Glutamatergic neuron (in vitro differentiated cells): ENCODE results near the gene ARHGAP21. TPM values are rescaled to one million over a fixed set of nuclear protein-coding genes. Genes with fewer than 3 reads are reported as not detected.

Experiments
- DNase-seq: peaks from one replicate; pipeline ENCODE4 v3.0.0; 2022
- H3K27ac Mint-ChIP-seq: one replicate; pipeline ENCODE4 v1.8.0; 2020; ENCODE audit warnings: mild to moderate bottlenecking, mixed read lengths, inconsistent platforms; ENCODE audit not compliant: unreplicated experiment
- H3K27me3 Mint-ChIP-seq: one replicate; pipeline ENCODE4 v1.8.0; 2020; ENCODE audit warnings: mild to moderate bottlenecking, moderate library complexity, mixed read lengths, inconsistent platforms; ENCODE audit not compliant: unreplicated experiment
- H3K36me3 Mint-ChIP-seq: one replicate; pipeline ENCODE4 v1.8.0; 2020; ENCODE audit warnings: mild to moderate bottlenecking, mixed read lengths, inconsistent platforms; ENCODE audit not compliant: unreplicated experiment
- H3K4me1 Mint-ChIP-seq: one replicate; pipeline ENCODE4 v1.8.0; 2020; ENCODE audit warnings: mild to moderate bottlenecking, low read depth, mixed read lengths, inconsistent platforms; ENCODE audit not compliant: unreplicated experiment
- H3K4me3 Mint-ChIP-seq: one replicate; pipeline ENCODE4 v1.8.0; 2020; ENCODE audit warnings: mild to moderate bottlenecking, mixed read lengths, inconsistent platforms; ENCODE audit not compliant: unreplicated experiment
- H3K9me3 Mint-ChIP-seq: one replicate; pipeline ENCODE4 v1.8.0; 2020; ENCODE audit warnings: mild to moderate bottlenecking, moderate library complexity, mixed read lengths, inconsistent platforms; ENCODE audit not compliant: unreplicated experiment
- total RNA-seq: library from RNA; stranded (reverse); fragmentation: NEBNext Ultra II Directional; extraction: Animal tissue kit (Norgen Biotek cat#: 25700); gene quantifications from one replicate; pipeline ENCODE4 v1.2.1, GENCODE V29; 2021; ENCODE audit not compliant: unreplicated experiment
- TF ChIP-seq, protein P1 (sequence below): fragments of 200-600 bp; sonication (generic); IDR thresholded peaks from one replicate; pipeline ENCODE4 v1.5.0; 2021; ENCODE audit not compliant: partially characterized antibody, unreplicated experiment

ARHGAP21 gene
- total RNA-seq, 1 donor from 2014 or later = 217 TPM

- TF ChIP-seq, protein P1, sequence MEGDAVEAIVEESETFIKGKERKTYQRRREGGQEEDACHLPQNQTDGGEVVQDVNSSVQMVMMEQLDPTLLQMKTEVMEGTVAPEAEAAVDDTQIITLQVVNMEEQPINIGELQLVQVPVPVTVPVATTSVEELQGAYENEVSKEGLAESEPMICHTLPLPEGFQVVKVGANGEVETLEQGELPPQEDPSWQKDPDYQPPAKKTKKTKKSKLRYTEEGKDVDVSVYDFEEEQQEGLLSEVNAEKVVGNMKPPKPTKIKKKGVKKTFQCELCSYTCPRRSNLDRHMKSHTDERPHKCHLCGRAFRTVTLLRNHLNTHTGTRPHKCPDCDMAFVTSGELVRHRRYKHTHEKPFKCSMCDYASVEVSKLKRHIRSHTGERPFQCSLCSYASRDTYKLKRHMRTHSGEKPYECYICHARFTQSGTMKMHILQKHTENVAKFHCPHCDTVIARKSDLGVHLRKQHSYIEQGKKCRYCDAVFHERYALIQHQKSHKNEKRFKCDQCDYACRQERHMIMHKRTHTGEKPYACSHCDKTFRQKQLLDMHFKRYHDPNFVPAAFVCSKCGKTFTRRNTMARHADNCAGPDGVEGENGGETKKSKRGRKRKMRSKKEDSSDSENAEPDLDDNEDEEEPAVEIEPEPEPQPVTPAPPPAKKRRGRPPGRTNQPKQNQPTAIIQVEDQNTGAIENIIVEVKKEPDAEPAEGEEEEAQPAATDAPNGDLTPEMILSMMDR = no peak
- no peaks in the 10 kb centered on the region for H3K36me3 Mint-ChIP-seq
- H3K4me1 Mint-ChIP-seq = no peaks in the 10 kb centered on the region
- H3K27me3 Mint-ChIP-seq = no peaks in the 10 kb centered on the region
- no peak overlapping the region for H3K27ac Mint-ChIP-seq
- H3K4me3 Mint-ChIP-seq = no peak overlapping the region
- no peaks in the 10 kb centered on the region for H3K9me3 Mint-ChIP-seq
- no peak for DNase-seq
These were observed 107.2 kb downstream of the ARHGAP21 start for GRCh38 chr10:24616536-24616935.

DNA sequence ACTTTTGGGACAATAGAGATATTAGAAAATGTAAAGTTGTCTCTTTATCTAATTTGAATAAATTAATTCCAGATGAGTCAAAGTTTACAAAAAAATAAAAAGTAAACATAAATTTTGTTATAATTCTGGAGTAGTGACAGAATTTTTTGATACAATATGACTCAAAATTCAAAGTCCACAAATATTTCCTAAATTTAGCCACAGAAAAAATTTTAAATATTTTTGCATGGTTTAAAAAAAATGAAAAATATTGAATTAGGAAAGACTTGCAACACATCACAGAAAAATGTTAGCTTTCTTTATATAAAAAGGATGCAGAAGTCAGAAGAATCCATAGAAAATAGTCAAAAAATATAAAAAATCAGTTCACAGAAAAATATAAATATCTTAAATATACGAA, 117.7 kb downstream of the ARHGAP21 start:
- H3K36me3 Mint-ChIP-seq = peaks cover 11% of the 10 kb centered on the region
- no peak overlapping the region for H3K4me3 Mint-ChIP-seq
- no peaks in the 10 kb centered on the region for H3K4me1 Mint-ChIP-seq
- H3K27ac Mint-ChIP-seq = no peak overlapping the region
- DNase-seq = no peak
- TF ChIP-seq, protein P1 = no peak
- H3K9me3 Mint-ChIP-seq = no peaks in the 10 kb centered on the region
- peaks cover 3% of the 10 kb centered on the region for H3K27me3 Mint-ChIP-seq

DNA sequence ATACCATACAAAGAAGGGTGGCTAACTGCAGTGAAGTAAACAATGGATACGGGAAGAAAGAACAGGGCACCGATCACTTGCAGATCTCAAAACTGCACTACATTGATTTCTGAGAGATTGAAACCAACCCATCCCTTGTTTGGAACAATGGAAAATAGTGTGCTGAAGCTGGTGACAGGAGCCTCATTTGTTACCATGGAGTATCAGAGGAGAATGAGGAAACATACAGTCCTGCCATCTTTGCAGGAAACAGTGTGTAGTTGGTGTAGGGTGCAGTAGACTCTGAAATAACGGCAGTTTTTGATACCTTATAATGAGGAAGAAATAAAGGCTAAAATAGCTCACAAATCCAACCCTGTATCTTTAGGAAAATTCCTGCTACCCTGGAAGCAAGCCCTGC, 118.5 kb downstream of the ARHGAP21 start:
- peaks cover 11% of the 10 kb centered on the region for H3K36me3 Mint-ChIP-seq
- no peak overlapping the region for H3K4me3 Mint-ChIP-seq
- H3K9me3 Mint-ChIP-seq = no peaks in the 10 kb centered on the region
- no peaks in the 10 kb centered on the region for H3K4me1 Mint-ChIP-seq
- DNase-seq = no peak
- peaks cover 3% of the 10 kb centered on the region for H3K27me3 Mint-ChIP-seq
- no peak overlapping the region for H3K27ac Mint-ChIP-seq
- TF ChIP-seq, protein P1 = no peak

DNA sequence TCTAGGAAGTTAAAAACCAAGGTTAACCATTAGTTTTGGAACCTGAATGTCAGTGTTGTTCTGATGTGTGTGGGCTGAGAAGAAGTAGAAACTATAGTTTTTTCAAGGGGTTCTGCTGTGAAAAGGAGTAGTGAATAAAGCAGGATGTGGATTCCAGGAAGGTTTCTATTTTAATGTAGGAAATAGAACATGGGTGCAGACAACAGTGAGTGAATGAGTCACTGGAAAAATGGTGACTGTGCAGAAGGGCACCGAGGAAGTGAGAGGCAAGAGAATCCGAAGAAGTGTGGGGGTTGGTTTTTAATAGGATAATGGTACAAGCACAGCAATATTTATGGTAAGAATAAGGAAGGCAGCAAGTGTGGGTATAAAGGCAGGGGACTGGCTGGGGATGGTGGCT, 120.4 kb downstream of the ARHGAP21 start:
- Mint-ChIP-seq H3K27ac (no peak overlapping the region), H3K36me3 (peaks cover 11% of the 10 kb centered on the region), H3K27me3 (peaks cover 3% of the 10 kb centered on the region), H3K4me1 (no peaks in the 10 kb centered on the region), H3K9me3 (no peaks in the 10 kb centered on the region), H3K4me3 (no peak overlapping the region)
- TF ChIP-seq, protein P1 = no peak
- no peak for DNase-seq

DNA sequence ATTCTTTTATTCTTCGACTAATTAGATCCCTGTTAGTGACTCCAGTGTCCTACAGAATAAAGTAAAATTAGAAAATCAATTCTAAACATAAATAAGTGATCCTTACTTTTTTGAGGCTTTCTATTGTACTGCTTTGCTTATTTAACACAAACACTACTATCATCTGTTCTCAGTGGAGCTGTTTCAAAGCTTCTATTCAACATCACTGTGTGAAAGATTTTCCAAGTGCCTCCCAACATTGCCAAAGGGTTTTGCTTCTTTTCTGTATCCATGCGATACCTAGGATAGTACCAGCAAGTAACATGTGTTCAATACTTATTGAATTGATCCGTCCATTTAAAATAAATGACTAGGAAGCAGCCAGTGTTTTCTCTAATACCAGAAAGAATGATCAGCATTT, 125.7 kb downstream of the ARHGAP21 start:
- TF ChIP-seq, protein P1 = no peak
- no peaks in the 10 kb centered on the region for H3K9me3 Mint-ChIP-seq
- no peaks in the 10 kb centered on the region for H3K27me3 Mint-ChIP-seq
- H3K27ac Mint-ChIP-seq = no peak overlapping the region
- no peak overlapping the region for H3K4me3 Mint-ChIP-seq
- H3K36me3 Mint-ChIP-seq = peaks cover 11% of the 10 kb centered on the region
- no peak for DNase-seq
- H3K4me1 Mint-ChIP-seq = no peaks in the 10 kb centered on the region
